GM23338 (cell line): ENCODE results near the gene ALDH5A1.

Source experiments
- CREB1 ChIP-seq: fragments of 250-450 bp; sonication (Bioruptor Pico); IDR thresholded peaks from 2 replicates; pipeline ENCODE4 v1.5.0; 2020; ENCODE audit warnings: low read depth, mild to moderate bottlenecking, moderate library complexity
- CTCF ChIP-seq, 2 experiments: fragments of 200-600 bp in 1 of 2; sonication (generic) in 1 of 2; conservative IDR thresholded peaks; 2 replicates each; pipeline versions ENCODE4 v1.5.1 to v1.6.1; 2016 to 2017; ENCODE audit warnings: antibody characterized with exemption in 2 of 2, low read depth in 2 of 2, mild to moderate bottlenecking in 2 of 2, moderate library complexity in 1 of 2
- ETS1 ChIP-seq: IDR thresholded peaks from 2 replicates; pipeline ENCODE4 v1.6.1; 2016; ENCODE audit warnings: antibody characterized with exemption
- EZH2 ChIP-seq: fragments of 200-600 bp; sonication (generic); IDR thresholded peaks from one replicate; pipeline ENCODE4 v1.8.0; 2017; ENCODE audit warnings: antibody characterized with exemption, mild to moderate bottlenecking, low read depth; ENCODE audit not compliant: unreplicated experiment
- EZH2phosphoT487 ChIP-seq: fragments of 200-600 bp; sonication (generic); IDR thresholded peaks from one replicate; pipeline ENCODE4 v1.8.1; 2018; ENCODE audit warnings: antibody characterized with exemption; ENCODE audit not compliant: unreplicated experiment
- JUNB ChIP-seq: IDR thresholded peaks from one replicate; pipeline ENCODE4 v1.6.1; 2016; ENCODE audit warnings: antibody characterized with exemption; ENCODE audit not compliant: unreplicated experiment
- POLR2AphosphoS5 ChIP-seq: IDR thresholded peaks from 2 replicates; pipeline ENCODE4 v1.6.1; 2016; ENCODE audit warnings: antibody characterized with exemption, low read depth
- REST ChIP-seq: IDR thresholded peaks from one replicate; pipeline ENCODE4 v1.6.1; 2018; ENCODE audit warnings: antibody characterized with exemption; ENCODE audit not compliant: unreplicated experiment
- ZNF114 ChIP-seq: fragments of 250-450 bp; sonication (Bioruptor Pico); IDR thresholded peaks from 2 replicates; pipeline ENCODE4 v1.5.0; 2020; ENCODE audit warnings: mild to moderate bottlenecking, moderate library complexity
- ZNF331 ChIP-seq: fragments of 250-450 bp; sonication (Bioruptor Pico); IDR thresholded peaks from 2 replicates; pipeline ENCODE4 v1.5.0; 2020; ENCODE audit warnings: low read depth, mild to moderate bottlenecking, moderate library complexity

DNA sequence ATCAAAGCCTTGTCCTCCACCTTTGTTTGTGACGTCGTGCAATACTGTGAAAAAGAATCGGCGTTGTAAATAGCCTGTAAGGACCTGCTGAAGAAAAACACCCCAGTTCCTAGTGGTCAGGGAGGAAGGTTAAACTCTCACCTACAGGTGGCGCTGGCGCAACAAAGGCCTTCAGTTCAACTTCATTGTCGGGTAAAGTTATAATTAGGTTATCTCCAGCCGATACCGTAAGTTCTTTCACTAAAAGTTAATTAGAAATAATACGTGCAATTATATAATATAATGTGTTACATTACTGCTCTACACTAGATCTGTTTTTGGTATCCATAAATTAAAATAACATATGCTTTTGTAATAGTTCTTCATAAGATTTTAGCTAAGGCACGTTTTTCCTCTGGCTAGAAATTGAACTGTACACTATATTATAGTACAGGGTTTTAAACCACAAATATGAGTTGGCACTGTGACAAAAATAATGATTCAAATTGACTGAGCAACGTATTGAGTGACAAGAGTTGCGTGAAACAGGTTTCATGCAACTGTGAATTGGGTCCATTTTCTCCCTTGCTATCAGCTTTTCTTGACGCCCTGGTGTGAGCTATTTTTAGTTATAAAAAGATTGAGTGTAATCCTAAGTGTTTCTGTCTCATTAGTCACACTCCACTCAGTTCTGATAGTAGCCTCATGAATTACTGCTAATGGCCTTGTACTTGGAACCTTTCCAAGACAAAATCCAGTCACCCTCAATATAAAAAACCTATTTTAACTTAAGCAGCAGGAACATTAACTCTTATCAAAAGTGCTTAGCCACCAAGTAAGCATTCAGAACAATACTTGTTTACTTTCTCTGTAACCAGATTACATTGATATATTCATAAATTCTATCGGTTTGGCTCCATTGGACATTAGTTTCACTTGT lies 89.0 kb downstream of the ALDH5A1 start:
- TF ChIP-seq CTCF (conservative IDR thresholded peaks at IDR 0.05; ENCODE audit: low read depth in 2 of 2): peak; percentile 92 to 93
- TF ChIP-seq POLR2AphosphoS5: no peak
- no peak for TF ChIP-seq EZH2
- TF ChIP-seq CREB1 (CRISPR knock-in tag): peak; percentile 44
- no peak for TF ChIP-seq ZNF114
- no peak for TF ChIP-seq JUNB
- TF ChIP-seq EZH2phosphoT487: no peak
- no peak for TF ChIP-seq REST
- no peak for TF ChIP-seq ETS1
- no peak for TF ChIP-seq ZNF331
